RWPE1 (cell line): ENCODE data around the gene SULT1A2.

Source experiments
- CTCF ChIA-PET: fragments of 350-600 bp; sonication (Branson Sonifier 250); formaldehyde crosslinking; extraction: SDS; loops from one replicate; lab custom pipeline; 2021; lab: Yijun Ruan, JAX
- POLR2A ChIA-PET: fragments of 400-600 bp; formaldehyde crosslinking; extraction: SDS; loops from one replicate; lab custom pipeline; 2020; ENCODE audit warnings: antibody characterized with exemption; ENCODE audit not compliant: low non-redundant PET; lab: Yijun Ruan, JAX
- DNase-seq: peaks from one replicate; pipeline ENCODE4 v3.0.0; 2012; ENCODE audit warnings: low spot score
- H3K27ac ChIP-seq: fragments of 450-650 bp; 2 replicates; pipeline ENCODE4 v1.5.1; 2017
- CTCF ChIP-seq: fragments of 450-650 bp; conservative IDR thresholded peaks from 2 replicates; pipeline ENCODE4 v1.5.1; 2017; ENCODE audit warnings: low read depth, mild to moderate bottlenecking

SULT1A2 gene

GRCh38 chr16:28543072-28543471 is 53.8 kb downstream of the SULT1A2 start:
- no peak for DNase-seq
- H3K27ac ChIP-seq = peak overlapping the region; percentile 16; the same call in 1 of the 2 replicates
- POLR2A ChIA-PET = no interaction called here
- CTCF ChIA-PET = interaction anchor here (0.8 kb wide), 1 partner anchor 45 kb away, joined by 3 read pairs; no protein-coding TSS in a partner anchor
- TF ChIP-seq CTCF = no peak

- CTCF ChIA-PET = interaction anchor here (0.8 kb wide), 1 partner anchor 45 kb away, joined by 3 read pairs; no protein-coding TSS in a partner anchor
- POLR2A ChIA-PET = no interaction called here
- peak overlapping the region; percentile 16; the same call in 1 of the 2 replicates for H3K27ac ChIP-seq
- no peak for TF ChIP-seq CTCF
- DNase-seq = no peak
Observed at GRCh38 chr16:28542646-28543045, 54.2 kb downstream of the SULT1A2 start.
